PFSK-1 (cell line): ENCODE results near the gene PRSS27.

Source experiments
- FOXP2 ChIP-seq: optimal IDR thresholded peaks from 2 replicates; pipeline ENCODE3; 2011; ENCODE audit warnings: borderline replicate concordance, control low read depth, inconsistent platforms; ENCODE audit not compliant: insufficient read depth; ENCODE audit errors: extremely low read length, extremely low read depth
- POLR2AphosphoS5 ChIP-seq: IDR thresholded peaks from 2 replicates; pipeline ENCODE4 v1.6.1; 2012; ENCODE audit warnings: low read depth, mild to moderate bottlenecking, control low read depth, low read length, moderate library complexity
- REST ChIP-seq, 2 experiments: IDR thresholded peaks; 2 replicates each; pipeline versions ENCODE4 v1.6.1 to v1.8.0; 2011 to 2012; ENCODE audit warnings: low read depth in 2 of 2, low read length in 2 of 2, control low read depth in 1 of 2, inconsistent platforms in 1 of 2, mild to moderate bottlenecking in 1 of 2, moderate library complexity in 1 of 2; ENCODE audit not compliant: insufficient read depth in 1 of 2
- SIN3A ChIP-seq: IDR thresholded peaks from 2 replicates; pipeline ENCODE4 v1.6.1; 2012; ENCODE audit warnings: mild to moderate bottlenecking, low read length, moderate library complexity, borderline replicate concordance; ENCODE audit not compliant: insufficient read depth
- TAF1 ChIP-seq: IDR thresholded peaks from 2 replicates; pipeline ENCODE4 v1.6.1; 2012; ENCODE audit warnings: low read length, control low read depth, borderline replicate concordance; ENCODE audit not compliant: insufficient read depth

Gene PRSS27

GRCh38 chr16:2715064-2715463 is 5.0 kb downstream of the PRSS27 start:
- no peak for TF ChIP-seq FOXP2
- TF ChIP-seq REST (IDR thresholded peaks at IDR 0.05; ENCODE audit: insufficient read depth in 1 of 2, low read depth in 2 of 2, low read length in 2 of 2) = no peak
- no peak for TF ChIP-seq POLR2AphosphoS5
- no peak for TF ChIP-seq SIN3A
- no peak for TF ChIP-seq TAF1

GRCh38 chr16:2713985-2714774 is 5.8 kb downstream of the PRSS27 start:
- no peak for TF ChIP-seq SIN3A
- no peak for TF ChIP-seq POLR2AphosphoS5
- TF ChIP-seq TAF1 = no peak

GRCh38 chr16:2713523-2713922 is 6.5 kb downstream of the PRSS27 start:
- no peak for TF ChIP-seq SIN3A
- TF ChIP-seq REST (IDR thresholded peaks at IDR 0.05; ENCODE audit: insufficient read depth in 1 of 2, low read depth in 2 of 2, low read length in 2 of 2) = no peak
- TF ChIP-seq POLR2AphosphoS5 = no peak
- TF ChIP-seq TAF1 = no peak
- TF ChIP-seq FOXP2 = no peak

- TF ChIP-seq REST (IDR thresholded peaks at IDR 0.05; ENCODE audit: insufficient read depth in 1 of 2, low read depth in 2 of 2, low read length in 2 of 2) (no peak), SIN3A (no peak), TAF1 (no peak), POLR2AphosphoS5 (no peak)
These were observed 7.5 kb downstream of the PRSS27 start for GRCh38 chr16:2712546-2712945.

GRCh38 chr16:2712063-2712441 is 8.0 kb downstream of the PRSS27 start:
- no peak for TF ChIP-seq TAF1
- no peak for TF ChIP-seq FOXP2
- TF ChIP-seq POLR2AphosphoS5 = no peak
- no peak for TF ChIP-seq SIN3A
- TF ChIP-seq REST (IDR thresholded peaks at IDR 0.05; ENCODE audit: insufficient read depth in 1 of 2, low read depth in 2 of 2, low read length in 2 of 2) = no peak
